ENCODE data around the gene XPR1.

DNA sequence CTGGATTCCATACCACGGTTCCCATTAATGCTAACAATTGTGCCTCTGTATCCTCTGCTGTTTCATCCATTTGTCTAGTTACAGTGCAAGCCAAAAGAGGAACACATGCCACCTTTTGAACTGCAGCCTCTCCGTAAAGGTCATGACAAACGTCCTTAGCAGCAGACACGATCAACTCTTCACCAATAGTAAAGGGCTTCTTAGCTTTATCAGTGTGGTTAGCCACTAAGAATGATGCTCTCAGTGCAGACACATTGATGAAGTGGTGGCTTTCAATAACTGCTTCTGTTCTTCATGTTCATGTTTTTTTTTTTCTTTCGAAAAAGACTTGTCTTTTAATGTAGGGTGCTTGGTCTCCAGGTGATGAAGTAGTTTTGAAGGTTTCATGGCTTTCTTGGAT lies 14.3 kb downstream of the XPR1 start:
- TF ChIP-seq EZH2 (IDR thresholded peaks at IDR 0.05; ENCODE audit: borderline replicate concordance, insufficient read depth, low read depth, low read length, poor library complexity, severe bottlenecking), result no peak
- TF ChIP-seq, protein P1, sequence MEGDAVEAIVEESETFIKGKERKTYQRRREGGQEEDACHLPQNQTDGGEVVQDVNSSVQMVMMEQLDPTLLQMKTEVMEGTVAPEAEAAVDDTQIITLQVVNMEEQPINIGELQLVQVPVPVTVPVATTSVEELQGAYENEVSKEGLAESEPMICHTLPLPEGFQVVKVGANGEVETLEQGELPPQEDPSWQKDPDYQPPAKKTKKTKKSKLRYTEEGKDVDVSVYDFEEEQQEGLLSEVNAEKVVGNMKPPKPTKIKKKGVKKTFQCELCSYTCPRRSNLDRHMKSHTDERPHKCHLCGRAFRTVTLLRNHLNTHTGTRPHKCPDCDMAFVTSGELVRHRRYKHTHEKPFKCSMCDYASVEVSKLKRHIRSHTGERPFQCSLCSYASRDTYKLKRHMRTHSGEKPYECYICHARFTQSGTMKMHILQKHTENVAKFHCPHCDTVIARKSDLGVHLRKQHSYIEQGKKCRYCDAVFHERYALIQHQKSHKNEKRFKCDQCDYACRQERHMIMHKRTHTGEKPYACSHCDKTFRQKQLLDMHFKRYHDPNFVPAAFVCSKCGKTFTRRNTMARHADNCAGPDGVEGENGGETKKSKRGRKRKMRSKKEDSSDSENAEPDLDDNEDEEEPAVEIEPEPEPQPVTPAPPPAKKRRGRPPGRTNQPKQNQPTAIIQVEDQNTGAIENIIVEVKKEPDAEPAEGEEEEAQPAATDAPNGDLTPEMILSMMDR (IDR thresholded peaks at IDR 0.05), result no peak

All from B cell (primary cell).